Esophagus squamous epithelium (tissue), 5 donors: Measurements from ENCODE around the gene RAET1E. TPM values are rescaled to one million over a fixed set of nuclear protein-coding genes. Genes with fewer than 3 reads are reported as not detected.
"Not testable (repeated sequence)": the region's sequence is repeated elsewhere in the genome, so short reads cannot be mapped to it uniquely, and the experiment has no call there.

Source experiments
- DNase-seq: peaks from one replicate; lab custom pipeline; 2025; lab: John Stamatoyannopoulos, UW
- H3K27ac ChIP-seq, 4 donors: fragments of 200-600 bp; sonication (generic); one replicate each; pipeline ENCODE4 v1.5.1; 2016 to 2019; ENCODE audit warnings: mild to moderate bottlenecking in 1 of 4
- H3K27me3 ChIP-seq, 4 donors: fragments of 200-600 bp; sonication (generic); 1 replicate in 3 of 4; 2 replicates in 1 of 4; pipeline versions ENCODE4 v1.5.1 to v1.6.0; 2017 to 2021; ENCODE audit warnings: antibody characterized with exemption in 1 of 4
- H3K36me3 ChIP-seq, 3 donors: fragments of 200-600 bp; sonication (generic); one replicate each; pipeline ENCODE4 v1.5.1; 2016 to 2019
- H3K4me1 ChIP-seq, 3 donors: fragments of 200-600 bp; sonication (generic); one replicate each; pipeline ENCODE4 v1.5.1; 2017 to 2019
- H3K4me3 ChIP-seq, 4 donors: fragments of 200-600 bp; sonication (generic); 1 replicate in 3 of 4; 2 replicates in 1 of 4; pipeline ENCODE4 v1.5.1; 2016 to 2019; ENCODE audit warnings: mild to moderate bottlenecking in 2 of 4, moderate library complexity in 1 of 4
- H3K9me3 ChIP-seq, 3 donors: fragments of 200-600 bp; sonication (generic); one replicate each; pipeline ENCODE4 v1.5.1; 2016 to 2019
- CTCF ChIP-seq, 6 experiments: fragments of 450-650 bp in 4 of 6; fragments of 200-600 bp in 2 of 6; sonication (generic) in 2 of 6; IDR thresholded peaks; one replicate each; pipeline ENCODE4 v1.5.1; 2016 to 2019; ENCODE audit warnings: antibody characterized with exemption in 6 of 6, mild to moderate bottlenecking in 4 of 6, moderate library complexity in 4 of 6
- POLR2A ChIP-seq, 4 donors: fragments of 450-650 bp; IDR thresholded peaks; one replicate each; pipeline ENCODE4 v1.6.1; 2017; ENCODE audit warnings: antibody characterized with exemption in 4 of 4, mild to moderate bottlenecking in 4 of 4, moderate library complexity in 3 of 4
- WGBS, 2 donors: methylation state at CpG; one replicate each; pipeline ENCODE4 v1.1.5; 2018; 5-methylcytosine and 5-hydroxymethylcytosine counted together
- intact Hi-C: fragments of 100-400 bp; cut with DNase I; formaldehyde crosslinking; loops from one replicate; pipeline ENCODE4 v1.15.0; 2022
- total RNA-seq, 4 donors: library from RNA; depleted of rRNA; stranded (reverse); fragments of >200 nt; gene quantifications; one replicate each; pipeline ENCODE4 v1.1.0, GENCODE V29; 2016
- donor health status: DM: yes; HTN: yes; CAD: no.

The RAET1E gene
- total RNA-seq, 4 donors from 2014 or later: 50.1 to 90.1 (median 67.9) TPM

- intact Hi-C loops: no loop called here
- 29 to 35% methylated on average over 6 of the region's 6 CpGs for WGBS, 2 donors
- TF ChIP-seq POLR2A (IDR thresholded peaks at IDR 0.05): no peak
- no peaks in the 10 kb centered on the region for H3K9me3 ChIP-seq
- peaks cover 6 to 83% (median 25%) of the 10 kb centered on the region in 3 donors for H3K4me1 ChIP-seq
- H3K36me3 ChIP-seq: peaks cover 0 to 21% (median 0%) of the 10 kb centered on the region in 3 donors
- no peak for DNase-seq
- H3K27ac ChIP-seq: peak overlapping the region; percentile 72 to 89 (median 78)
- peak overlapping the region in 2 of 4 donors; percentile 7 to 36 for H3K4me3 ChIP-seq
- H3K27me3 ChIP-seq: no peaks in the 10 kb centered on the region
These were observed 43.4 kb downstream of the RAET1E start for GRCh38 chr6:149854532-149854931.

- WGBS, 2 donors: 78 to 86% methylated on average over 4 of the region's 4 CpGs
- Histone ChIP-seq H3K4me1 (peaks cover 6 to 78% (median 25%) of the 10 kb centered on the region in 3 donors), H3K36me3 (peaks cover 0 to 24% (median 0%) of the 10 kb centered on the region in 3 donors), H3K27ac (peak overlapping the region; percentile 72 to 89 (median 78))
- intact Hi-C loops, H3K9me3 ChIP-seq, DNase-seq, H3K27me3 ChIP-seq, H3K4me3 ChIP-seq: not testable (repeated sequence)
These were observed 43.9 kb downstream of the RAET1E start for GRCh38 chr6:149854017-149854416.

GRCh38 chr6:149852881-149853280, 45.0 kb downstream of the RAET1E start:
- peak overlapping the region; percentile 72 to 89 (median 78) for H3K27ac ChIP-seq
- no peak for DNase-seq
- no peaks in the 10 kb centered on the region for H3K9me3 ChIP-seq
- H3K36me3 ChIP-seq: peaks cover 0 to 24% (median 0%) of the 10 kb centered on the region in 3 donors
- no peak for TF ChIP-seq CTCF (IDR thresholded peaks at IDR 0.05)
- TF ChIP-seq POLR2A (IDR thresholded peaks at IDR 0.05): no peak
- H3K27me3 ChIP-seq: no peaks in the 10 kb centered on the region
- peak overlapping the region in 2 of 4 donors; percentile 8 to 9 for H3K4me3 ChIP-seq
- H3K4me1 ChIP-seq: peaks cover 12 to 72% (median 27%) of the 10 kb centered on the region in 3 donors
- 76 to 91% methylated on average over 12 of the region's 12 CpGs for WGBS, 2 donors
- intact Hi-C loops: no loop called here

- peak overlapping the region in 2 of 4 donors; percentile 8 to 9 for H3K4me3 ChIP-seq
- intact Hi-C loops: no loop called here
- 14 to 36% methylated on average over 6 of the region's 6 CpGs for whole genome bisulfite sequencing, 2 donors
- TF ChIP-seq CTCF (IDR thresholded peaks at IDR 0.05): no peak
- no peak for TF ChIP-seq POLR2A (IDR thresholded peaks at IDR 0.05)
- peak overlapping the region; percentile 72 to 89 (median 78) for H3K27ac ChIP-seq
- H3K4me1 ChIP-seq: peaks cover 14 to 72% (median 29%) of the 10 kb centered on the region in 3 donors
- DNase-seq: no peak
- H3K27me3 ChIP-seq: no peaks in the 10 kb centered on the region
- peaks cover 0 to 24% (median 0%) of the 10 kb centered on the region in 3 donors for H3K36me3 ChIP-seq
- H3K9me3 ChIP-seq: no peaks in the 10 kb centered on the region
These were observed 45.7 kb downstream of the RAET1E start for GRCh38 chr6:149852180-149852579.

- intact Hi-C loops: no loop called here
- Histone ChIP-seq H3K4me1 (peaks cover 15 to 72% (median 28%) of the 10 kb centered on the region in 3 donors), H3K27me3 (no peaks in the 10 kb centered on the region), H3K27ac (peak overlapping the region; percentile 72 to 89 (median 78)), H3K36me3 (peaks cover 0 to 24% (median 0%) of the 10 kb centered on the region in 3 donors), H3K9me3 (no peaks in the 10 kb centered on the region), H3K4me3 (no peak overlapping the region)
- DNase-seq: no peak
- 75 to 84% methylated on average over 5 of the region's 5 CpGs for WGBS, 2 donors
- no peak for TF ChIP-seq POLR2A (IDR thresholded peaks at IDR 0.05)
- TF ChIP-seq CTCF (IDR thresholded peaks at IDR 0.05): no peak
These were observed 46.3 kb downstream of the RAET1E start for GRCh38 chr6:149851461-149852110.

GRCh38 chr6:149848343-149848742, 49.6 kb downstream of the RAET1E start:
- intact Hi-C loops: not testable (repeated sequence)
- H3K27ac ChIP-seq: peak overlapping the region in 3 of 4 donors; percentile 60 to 76 (median 67)
- 70 to 96% methylated on average over 4 of the region's 4 CpGs for WGBS, 2 donors

More at GRCh38 chr6:149848343-149848742, 49.6 kb downstream of the RAET1E start:
- not testable (repeated sequence) for H3K4me3 ChIP-seq, DNase-seq, H3K27me3 ChIP-seq, H3K9me3 ChIP-seq
- H3K36me3 ChIP-seq: peaks cover 0 to 30% (median 0%) of the 10 kb centered on the region in 3 donors
- H3K4me1 ChIP-seq: peaks cover 18 to 48% (median 22%) of the 10 kb centered on the region in 3 donors

Other genes with a start within 250 kb of the RAET1E start
- gene KATNA1, start 249.4 kb downstream of the RAET1E start, total RNA-seq: 10 to 100 TPM; 11.7 to 27.5 (median 15.6) TPM
- gene LATS1, start 180.0 kb downstream of the RAET1E start, total RNA-seq: 10 to 100 TPM; 12.1 to 21.2 (median 15.5) TPM
- gene NUP43, start 151.6 kb downstream of the RAET1E start, total RNA-seq: 10 to 100 TPM in 3 of 4 donors, 1 to 10 TPM in 1; 7.1 to 18.8 (median 16.4) TPM
- 100 to 1,000 TPM in 1 of 4 donors, 10 to 100 TPM in 3; 77.5 to 101 (median 88.0) TPM for gene PCMT1, start 148.4 kb downstream of the RAET1E start, total RNA-seq
- 10 to 100 TPM; 40.2 to 74.9 (median 58.4) TPM for gene LRP11, start 33.8 kb downstream of the RAET1E start, total RNA-seq
- 10 to 100 TPM in 3 of 4 donors, 1 to 10 TPM in 1; 9.0 to 26.8 (median 13.5) TPM for gene RAET1G, start 25.0 kb upstream of the RAET1E start, total RNA-seq
- 10 to 100 TPM in 1 of 4 donors, 1 to 10 TPM in 3; 2.9 to 11.1 (median 4.6) TPM for gene ULBP2, start 43.9 kb upstream of the RAET1E start, total RNA-seq
- gene ULBP1, start 65.8 kb upstream of the RAET1E start, total RNA-seq: under 1 TPM in 2 of 4 donors, not detected in 2; 0.26 to 0.27 TPM
- 10 to 100 TPM; 14.5 to 99.5 (median 62.5) TPM for gene RAET1L, start 127.4 kb upstream of the RAET1E start, total RNA-seq
- 1 to 10 TPM; 2.1 to 5.0 (median 3.3) TPM for gene ULBP3, start 171.0 kb upstream of the RAET1E start, total RNA-seq
- gene PPP1R14C, start 244.9 kb upstream of the RAET1E start, total RNA-seq: 10 to 100 TPM in 3 of 4 donors, 1 to 10 TPM in 1; 9.3 to 27.8 (median 21.3) TPM